G401 (cell line): ENCODE results near the gene LSP1. TPM values are rescaled to one million over a fixed set of nuclear protein-coding genes. Genes with fewer than 3 reads are reported as not detected.

ENCODE experiments used
- DNase-seq: peaks from one replicate; pipeline ENCODE4 v3.0.0-alpha.2; 2015; ENCODE audit warnings: low spot score
- in situ Hi-C: cut with HindIII; loops from 2 replicates; pipeline ENCODE4 v1.10.0; 2016; ENCODE audit warnings: low sequenced_read_pairs, mixed read lengths
- total RNA-seq: library from RNA; depleted of rRNA; stranded (reverse); fragments of >200 nt; shearing (Covaris generic); gene quantifications from 2 replicates; pipeline ENCODE4 v1.2.3, GENCODE V29; 2014

Gene LSP1
- total RNA-seq, 1 experiment from 2014 or later, result 0.20 TPM

GRCh38 chr11:1858576-1858975, 5.7 kb downstream of the LSP1 start:
- DNase-seq, result no peak
- in situ Hi-C loops, result no loop called here

- no peak for DNase-seq
- in situ Hi-C loops, result no loop called here
Measured at GRCh38 chr11:1859004-1859403, 6.1 kb downstream of the LSP1 start.

- DNase-seq, result no peak
- in situ Hi-C loops, result no loop called here
Measured at GRCh38 chr11:1860108-1860507, 7.2 kb downstream of the LSP1 start.

- DNase-seq, result no peak
- in situ Hi-C loops, result no loop called here
Measured at GRCh38 chr11:1861435-1862411, 8.8 kb downstream of the LSP1 start.

GRCh38 chr11:1862588-1863351, 9.9 kb downstream of the LSP1 start:
- no peak for DNase-seq
- in situ Hi-C loops, result no loop called here

- peak; percentile 9 for DNase-seq
Measured at GRCh38 chr11:1863352-1864216, 10.7 kb downstream of the LSP1 start.

GRCh38 chr11:1864231-1864630, 11.3 kb downstream of the LSP1 start:
- DNase-seq, result no peak
- in situ Hi-C loops, result no loop called here

More at GRCh38 chr11:1863352-1864216, 10.7 kb downstream of the LSP1 start:
- in situ Hi-C loops, result no loop called here

- in situ Hi-C loops, result no loop called here
- no peak for DNase-seq
Measured at GRCh38 chr11:1864831-1865665, 12.2 kb downstream of the LSP1 start.

GRCh38 chr11:1866226-1866625, 13.3 kb downstream of the LSP1 start:
- DNase-seq, result no peak
- in situ Hi-C loops, result no loop called here

GRCh38 chr11:1866776-1867175, 13.9 kb downstream of the LSP1 start:
- DNase-seq, result no peak
- in situ Hi-C loops, result no loop called here

- no peak for DNase-seq
- in situ Hi-C loops, result no loop called here
Measured at GRCh38 chr11:1867381-1867780, 14.5 kb downstream of the LSP1 start.

GRCh38 chr11:1868056-1868635, 15.3 kb downstream of the LSP1 start:
- in situ Hi-C loops, result no loop called here
- no peak for DNase-seq

GRCh38 chr11:1868636-1869291, 15.9 kb downstream of the LSP1 start:
- DNase-seq, result no peak
- in situ Hi-C loops, result no loop called here

- no peak for DNase-seq
- in situ Hi-C loops, result no loop called here
Measured at GRCh38 chr11:1869427-1870325, 16.8 kb downstream of the LSP1 start.

- no peak for DNase-seq
- in situ Hi-C loops, result no loop called here
Measured at GRCh38 chr11:1870326-1870696, 17.4 kb downstream of the LSP1 start.

GRCh38 chr11:1870721-1871466, 18.0 kb downstream of the LSP1 start:
- peak; percentile 11 for DNase-seq
- in situ Hi-C loops, result no loop called here
